HG03066 (cell line): ENCODE measurements around the gene EPHB3.

Source experiments
- ATAC-seq: cut with Tn5 transposase; IDR thresholded peaks from one replicate; pipeline ENCODE4 v1.9.1; 2021; ENCODE audit warnings: low read depth; ENCODE audit not compliant: unreplicated experiment

EPHB3 gene

DNA sequence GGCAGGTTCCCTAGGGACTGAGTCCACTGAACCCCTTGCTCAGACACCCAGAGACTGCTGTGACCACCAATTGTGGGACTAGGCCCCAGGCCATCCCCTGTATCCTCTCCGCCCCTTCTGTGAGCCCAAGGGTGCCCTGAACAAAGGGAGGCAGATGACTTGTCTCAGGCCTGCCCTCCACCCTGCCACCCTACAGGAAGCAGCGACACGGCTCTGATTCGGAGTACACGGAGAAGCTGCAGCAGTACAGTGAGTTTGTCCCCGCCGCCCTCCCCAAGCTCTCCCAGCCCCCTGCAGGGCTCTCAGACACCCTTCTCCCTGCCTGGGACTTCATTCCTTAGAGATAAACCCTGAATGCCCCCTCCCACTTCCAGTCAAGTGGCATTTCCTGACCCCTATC is 16.6 kb downstream of the EPHB3 start:
- no peak for ATAC-seq

DNA sequence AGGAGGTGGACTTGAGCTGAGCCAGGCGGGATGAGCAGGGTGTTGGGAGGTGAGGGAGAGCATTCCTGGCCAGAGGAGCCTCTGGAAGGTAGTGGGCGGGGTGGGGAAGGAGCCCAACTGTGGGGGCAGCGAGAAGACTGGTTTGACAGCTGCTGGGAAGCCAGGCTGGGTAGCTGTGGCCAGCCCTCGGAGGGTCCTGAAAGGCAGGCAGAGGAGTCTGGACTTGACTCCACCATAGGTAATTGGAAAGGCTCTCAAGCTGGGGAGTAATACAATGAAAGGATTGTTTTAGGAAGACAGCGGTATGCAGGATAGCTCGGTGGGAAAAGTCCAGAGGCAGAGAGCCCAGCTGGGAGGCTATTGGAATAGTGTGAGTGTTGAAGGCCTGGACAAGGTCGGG is 17.2 kb downstream of the EPHB3 start:
- ATAC-seq, result no peak

- ATAC-seq, result no peak
Observed at GRCh38 chr3:184579513-184579912, 17.9 kb downstream of the EPHB3 start.

- no peak for ATAC-seq
Observed at GRCh38 chr3:184580376-184580775, 18.8 kb downstream of the EPHB3 start.

- ATAC-seq, result no peak
Observed at GRCh38 chr3:184581331-184581855, 19.8 kb downstream of the EPHB3 start.

DNA sequence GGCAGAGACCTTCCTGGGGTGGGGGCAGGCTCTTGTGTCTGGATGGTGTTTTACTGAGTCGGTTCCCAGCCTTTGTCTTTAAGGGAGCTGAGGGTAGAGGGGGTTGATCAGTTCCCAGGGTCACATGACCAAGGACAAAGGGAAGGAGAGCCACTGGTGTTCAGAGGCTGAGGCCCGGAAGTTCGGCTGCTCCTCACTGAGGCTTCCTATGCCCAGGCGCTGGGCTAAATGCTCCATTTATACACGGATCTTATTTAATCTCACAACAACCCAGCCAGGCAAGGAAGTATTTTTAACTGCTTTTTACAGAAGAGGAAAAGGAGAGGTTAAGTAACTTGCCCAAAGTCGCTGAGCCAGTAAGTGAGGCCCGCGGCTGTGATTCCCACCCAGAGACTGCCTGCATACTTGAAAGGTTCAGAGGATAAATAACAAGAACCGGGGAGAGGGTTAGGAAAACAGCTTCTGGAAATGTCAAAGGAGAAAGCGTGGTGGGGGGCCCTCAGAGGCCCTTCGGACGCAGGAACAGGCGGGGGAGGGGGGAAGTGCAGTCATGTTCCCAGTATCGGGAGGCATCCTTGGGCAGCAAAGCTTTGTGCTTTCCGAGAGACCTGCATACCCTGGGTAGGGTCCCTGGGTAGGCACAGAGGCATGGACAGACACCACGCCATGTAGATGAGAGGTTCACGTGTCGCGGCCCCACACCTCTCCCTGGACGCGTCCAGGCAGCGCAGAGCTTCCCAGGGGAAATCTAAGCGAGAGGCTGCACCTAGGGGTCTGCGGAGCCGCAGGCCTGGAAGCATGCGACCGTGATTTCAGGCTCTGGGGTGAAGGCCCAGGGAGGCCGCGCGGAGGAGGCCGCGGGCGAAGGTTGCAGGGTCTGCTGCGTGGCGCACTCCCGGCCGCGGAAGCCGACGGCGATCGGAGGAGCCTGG is 21.3 kb downstream of the EPHB3 start:
- no peak for ATAC-seq

- ATAC-seq, result no peak
Observed at GRCh38 chr3:184583578-184584451, 22.2 kb downstream of the EPHB3 start.

GRCh38 chr3:184584464-184584891 is 22.9 kb downstream of the EPHB3 start:
- ATAC-seq, result no peak

DNA sequence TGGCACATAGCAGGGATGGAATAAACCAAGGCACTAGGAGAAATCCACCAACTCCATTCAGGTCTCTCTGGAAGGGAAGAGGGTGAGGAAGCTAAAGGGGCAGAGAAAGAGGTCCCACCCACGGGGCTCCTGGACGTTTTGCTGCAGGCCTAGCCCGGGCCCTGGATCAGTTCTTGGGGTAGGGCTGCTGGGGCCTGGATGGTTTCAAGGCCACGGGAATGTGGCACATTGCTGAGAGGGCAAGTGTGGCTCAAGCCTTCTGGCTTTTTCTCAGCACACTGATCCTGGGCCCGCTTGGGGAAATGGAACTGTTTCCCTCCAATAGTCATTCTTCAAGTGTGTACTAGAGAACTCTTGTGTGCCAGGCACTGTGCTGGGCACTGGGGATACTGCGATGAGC is 24.0 kb downstream of the EPHB3 start:
- ATAC-seq, result no peak

GRCh38 chr3:184586851-184587250 is 25.3 kb downstream of the EPHB3 start:
- no peak for ATAC-seq

GRCh38 chr3:184588776-184589175 is 27.2 kb downstream of the EPHB3 start:
- ATAC-seq, result no peak

GRCh38 chr3:184590795-184591194 is 29.2 kb downstream of the EPHB3 start:
- ATAC-seq, result no peak

- no peak for ATAC-seq
Observed at GRCh38 chr3:184591789-184592188, 30.2 kb downstream of the EPHB3 start.

GRCh38 chr3:184592371-184593219 is 31.0 kb downstream of the EPHB3 start:
- no peak for ATAC-seq

DNA sequence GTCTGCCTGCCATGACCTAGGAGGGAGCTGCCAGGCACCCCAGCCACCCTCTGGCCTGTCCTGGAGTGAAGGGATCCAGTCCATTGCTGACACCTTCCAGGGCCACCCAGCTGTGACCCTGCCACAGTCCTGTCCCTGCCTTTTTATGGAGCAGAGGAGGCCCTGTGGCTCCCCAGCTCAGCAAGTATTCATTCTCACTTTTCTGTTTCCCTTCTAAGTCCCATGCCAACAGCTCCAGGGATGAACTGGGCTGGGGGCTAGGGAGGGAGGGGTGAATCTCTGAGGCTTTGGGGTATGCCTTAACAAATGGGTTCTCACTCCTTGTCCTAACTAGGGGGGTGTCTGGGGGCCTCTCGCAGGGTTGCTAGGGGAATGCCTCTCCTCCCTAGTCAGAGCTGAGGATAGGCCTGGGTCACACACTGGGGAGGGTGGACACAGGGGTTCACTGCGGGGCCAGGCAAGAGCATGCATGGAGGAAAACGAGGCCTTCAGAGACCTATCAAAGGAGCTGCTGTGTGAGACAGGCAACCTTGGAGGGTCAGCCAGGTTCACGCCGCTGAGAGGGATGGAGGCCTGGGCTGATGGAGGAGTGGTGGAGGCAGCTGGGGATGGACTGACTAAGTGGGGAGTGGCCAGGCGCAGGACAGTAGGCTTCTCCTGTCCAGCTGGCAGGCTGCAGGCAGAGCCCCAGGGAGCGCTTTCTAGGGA is 31.8 kb downstream of the EPHB3 start:
- ATAC-seq, result no peak

- no peak for ATAC-seq
Observed at GRCh38 chr3:184593928-184594303, 32.3 kb downstream of the EPHB3 start.

GRCh38 chr3:184594371-184595001 is 32.9 kb downstream of the EPHB3 start:
- no peak for ATAC-seq

DNA sequence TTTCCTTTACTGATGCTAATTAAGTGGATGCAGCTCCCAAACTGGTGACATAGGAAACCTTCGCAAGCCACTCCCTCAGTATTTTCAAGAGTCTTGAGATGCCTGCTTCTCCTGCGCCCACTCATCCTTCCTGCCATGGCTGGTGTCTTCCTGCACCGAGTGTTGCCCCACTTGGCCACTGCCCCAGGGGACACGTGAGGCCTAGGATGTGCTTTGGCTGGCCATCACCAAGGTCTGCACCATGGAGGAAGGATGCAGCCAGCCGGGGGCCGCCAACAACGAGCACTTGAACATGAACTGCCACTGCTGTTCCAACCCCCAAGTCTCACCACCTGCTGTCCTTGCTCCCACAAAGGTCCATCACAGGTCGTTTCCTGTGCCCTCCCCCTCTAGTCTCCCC is 34.1 kb downstream of the EPHB3 start:
- ATAC-seq, result no peak

GRCh38 chr3:184596233-184596632 is 34.6 kb downstream of the EPHB3 start:
- ATAC-seq, result no peak
